DLD1 (cell line): ENCODE results near the gene TBCEL.

Source experiments
- in situ Hi-C: cut with HindIII; loops from 2 replicates; pipeline ENCODE4 v1.10.0; 2017; ENCODE audit warnings: low sequenced_read_pairs

Gene TBCEL

DNA sequence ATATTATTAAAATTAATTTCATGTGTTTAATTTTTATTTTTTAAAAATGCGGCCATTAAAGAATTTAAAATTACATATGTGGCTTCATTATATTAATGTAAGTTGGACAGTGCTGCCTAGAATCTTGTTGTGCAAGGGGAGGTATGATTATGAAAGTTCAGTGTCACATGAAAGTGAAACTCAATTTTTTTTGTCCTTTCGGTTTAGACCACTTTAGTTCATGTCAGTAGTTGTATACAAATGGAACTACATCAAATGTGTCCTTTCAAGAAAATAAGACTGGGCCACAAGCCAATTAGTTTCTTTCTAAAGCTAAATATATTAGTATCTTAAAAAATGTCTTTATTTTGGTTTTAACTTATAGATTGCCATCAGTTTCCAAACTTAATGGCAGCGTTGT, 35.7 kb downstream of the TBCEL start:
- in situ Hi-C loops: no loop called here

- in situ Hi-C loops: no loop called here
Measured at GRCh38 chr11:121063728-121064127, 39.8 kb downstream of the TBCEL start.

DNA sequence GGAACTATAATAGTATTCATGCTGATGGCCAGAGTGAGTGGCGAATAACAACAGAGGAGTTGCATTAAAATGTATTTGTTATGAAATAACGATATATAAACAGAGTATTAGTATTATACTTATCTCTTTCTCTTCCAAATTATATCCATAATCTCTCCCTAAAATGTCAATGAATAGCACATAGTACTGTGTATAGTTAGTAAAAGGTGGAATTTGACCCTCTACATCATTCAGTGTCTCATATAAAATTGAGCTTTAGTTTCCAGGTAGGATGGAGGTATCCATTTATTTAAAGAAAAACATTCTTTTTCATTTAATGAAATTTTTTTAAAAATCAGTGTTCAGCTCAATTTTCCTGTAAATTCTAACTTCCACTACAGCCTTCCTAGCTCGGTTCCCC, 42.7 kb downstream of the TBCEL start:
- in situ Hi-C loops: no loop called here

GRCh38 chr11:121067026-121067425, 43.1 kb downstream of the TBCEL start:
- in situ Hi-C loops: no loop called here

- in situ Hi-C loops: no loop called here
Measured at GRCh38 chr11:121067453-121067852, 43.6 kb downstream of the TBCEL start.

- in situ Hi-C loops: no loop called here
Measured at GRCh38 chr11:121067962-121068647, 44.2 kb downstream of the TBCEL start.

- in situ Hi-C loops: no loop called here
Measured at GRCh38 chr11:121068787-121069186, 44.9 kb downstream of the TBCEL start.

GRCh38 chr11:121070951-121071845, 47.3 kb downstream of the TBCEL start:
- in situ Hi-C loops: no loop called here

DNA sequence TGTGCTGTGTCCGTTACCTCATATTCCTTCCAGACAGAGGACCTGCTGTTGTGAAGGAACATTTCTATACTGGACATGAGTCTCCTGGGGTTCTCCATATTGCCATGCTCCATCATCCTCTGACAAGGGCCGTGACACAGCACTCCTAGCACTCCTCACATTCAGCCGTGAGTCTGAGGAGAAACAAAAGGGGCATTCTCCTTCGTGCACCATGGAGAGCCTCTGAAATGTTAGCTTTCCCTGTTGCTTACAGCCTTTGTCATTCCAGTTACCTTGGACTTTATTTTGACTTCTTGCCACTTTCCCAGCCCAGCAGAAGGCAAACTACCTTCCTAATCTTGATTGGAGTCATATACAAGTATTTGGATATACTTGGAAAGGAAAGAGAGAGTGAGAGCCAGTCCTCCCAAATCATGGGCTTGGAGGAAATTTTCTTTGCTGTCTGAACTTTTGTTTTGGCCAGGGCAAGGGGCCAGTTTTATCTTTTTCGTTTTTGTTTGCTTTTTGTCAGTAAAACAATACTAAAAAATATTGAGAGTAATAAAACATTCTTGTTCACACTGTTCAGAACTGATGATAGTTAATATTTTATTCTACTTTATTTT, 48.0 kb downstream of the TBCEL start:
- in situ Hi-C loops: no loop called here

- in situ Hi-C loops: no loop called here
Measured at GRCh38 chr11:121081321-121081720, 57.4 kb downstream of the TBCEL start.

- in situ Hi-C loops: no loop called here
Measured at GRCh38 chr11:121082219-121082618, 58.3 kb downstream of the TBCEL start.

DNA sequence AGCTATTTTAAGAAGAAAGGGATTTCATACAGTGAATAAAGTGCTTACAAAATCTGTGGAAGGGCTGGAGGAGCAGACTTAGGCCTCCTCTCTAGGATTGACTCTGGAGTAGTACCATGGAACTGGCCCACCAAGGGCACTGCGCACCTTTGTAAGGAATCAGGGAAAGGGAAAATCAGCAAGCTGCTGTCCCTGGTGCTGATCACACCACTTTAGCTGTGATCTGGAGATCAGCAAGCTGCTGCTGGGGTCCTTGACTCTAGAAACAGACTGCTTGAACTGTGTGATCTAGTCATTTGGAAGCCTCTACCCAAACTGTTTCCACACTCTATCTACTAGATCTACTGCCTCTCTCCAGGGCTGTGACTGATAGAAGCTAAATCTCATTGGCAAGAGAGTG, 58.8 kb downstream of the TBCEL start:
- in situ Hi-C loops: no loop called here

GRCh38 chr11:121086866-121087265, 63.0 kb downstream of the TBCEL start:
- in situ Hi-C loops: no loop called here

DNA sequence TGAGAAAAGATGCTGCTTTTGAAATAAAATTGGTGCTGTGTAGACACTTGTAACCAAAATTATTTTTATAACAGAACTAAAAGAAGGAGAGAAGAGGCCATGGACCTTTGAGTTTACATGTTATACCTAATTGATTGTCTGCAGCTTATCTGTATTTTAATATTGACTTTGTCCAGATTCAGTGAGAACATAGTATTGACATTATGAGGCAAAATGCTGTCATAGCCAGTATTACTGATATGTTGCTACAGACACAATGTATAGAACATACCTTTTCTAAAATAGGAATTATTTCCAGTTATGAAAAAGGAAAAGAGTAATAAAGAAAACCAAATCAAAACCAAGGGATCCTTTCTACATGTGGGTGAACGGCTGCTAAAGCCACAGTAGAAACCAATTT, 65.7 kb downstream of the TBCEL start:
- in situ Hi-C loops: no loop called here

GRCh38 chr11:121090145-121090721, 66.3 kb downstream of the TBCEL start:
- in situ Hi-C loops: no loop called here

- in situ Hi-C loops: no loop called here
Measured at GRCh38 chr11:121091492-121092152, 67.7 kb downstream of the TBCEL start.

DNA sequence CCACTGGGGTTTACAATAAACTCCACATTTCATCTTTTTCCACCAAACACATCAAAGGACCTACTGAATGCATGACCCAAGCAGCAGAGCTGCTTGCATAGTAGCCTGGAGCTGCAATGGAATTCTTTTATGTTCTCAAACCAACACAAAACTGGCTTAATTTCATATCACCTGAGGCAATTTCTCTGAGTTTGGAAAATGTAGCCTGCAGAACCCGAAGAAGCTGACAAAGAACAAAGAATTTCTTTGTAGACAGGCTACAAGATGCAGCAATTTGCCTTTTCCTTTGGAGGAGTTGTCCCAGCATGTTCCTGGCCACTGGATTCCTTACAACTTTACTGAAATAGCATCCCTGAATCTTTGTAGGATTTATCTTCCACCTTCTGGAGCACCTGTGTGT, 71.7 kb downstream of the TBCEL start:
- in situ Hi-C loops: no loop called here

- in situ Hi-C loops: no loop called here
Measured at GRCh38 chr11:121099364-121099763, 75.5 kb downstream of the TBCEL start.

DNA sequence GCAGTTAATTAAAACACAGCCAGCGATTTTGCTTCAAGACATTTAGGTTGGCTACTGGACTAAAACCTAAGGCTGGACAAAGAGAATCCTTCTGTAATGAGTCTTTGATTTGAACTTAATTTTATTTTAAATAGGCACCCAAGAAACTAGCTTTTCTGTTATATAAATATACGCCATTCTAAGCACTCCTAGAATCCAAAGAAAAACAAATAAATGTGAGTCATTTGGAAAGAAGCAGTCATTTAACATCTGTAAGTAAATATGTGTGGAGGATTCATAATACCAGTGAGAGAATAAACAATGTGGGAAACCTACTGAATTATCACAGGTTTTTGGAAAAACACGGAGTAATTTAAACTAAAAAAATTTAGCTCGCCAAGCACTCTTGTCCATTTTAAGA, 76.0 kb downstream of the TBCEL start:
- in situ Hi-C loops: no loop called here

GRCh38 chr11:121100943-121101342, 77.0 kb downstream of the TBCEL start, which contains the start of gene TECTA:
TSS of gene TECTA (plus strand) at chr11:121101243. CDS start at chr11:121102666, 1,423 bp downstream.
- in situ Hi-C loops: no loop called here

GRCh38 chr11:121104312-121104762, 80.4 kb downstream of the TBCEL start:
- in situ Hi-C loops: no loop called here
